OCI-M1 (cell line): ENCODE measurements around the gene STMP1.
A peak's percentile ranks its signal among the peaks of the same experiment; 100 is the strongest.
"Not testable (repeated sequence)": the region's sequence is repeated elsewhere in the genome, so short reads cannot be mapped to it uniquely, and the experiment has no call there.

Source experiments
- DNase-seq: peaks from one replicate; lab custom pipeline; 2025; lab: John Stamatoyannopoulos, UW

Gene STMP1

DNA sequence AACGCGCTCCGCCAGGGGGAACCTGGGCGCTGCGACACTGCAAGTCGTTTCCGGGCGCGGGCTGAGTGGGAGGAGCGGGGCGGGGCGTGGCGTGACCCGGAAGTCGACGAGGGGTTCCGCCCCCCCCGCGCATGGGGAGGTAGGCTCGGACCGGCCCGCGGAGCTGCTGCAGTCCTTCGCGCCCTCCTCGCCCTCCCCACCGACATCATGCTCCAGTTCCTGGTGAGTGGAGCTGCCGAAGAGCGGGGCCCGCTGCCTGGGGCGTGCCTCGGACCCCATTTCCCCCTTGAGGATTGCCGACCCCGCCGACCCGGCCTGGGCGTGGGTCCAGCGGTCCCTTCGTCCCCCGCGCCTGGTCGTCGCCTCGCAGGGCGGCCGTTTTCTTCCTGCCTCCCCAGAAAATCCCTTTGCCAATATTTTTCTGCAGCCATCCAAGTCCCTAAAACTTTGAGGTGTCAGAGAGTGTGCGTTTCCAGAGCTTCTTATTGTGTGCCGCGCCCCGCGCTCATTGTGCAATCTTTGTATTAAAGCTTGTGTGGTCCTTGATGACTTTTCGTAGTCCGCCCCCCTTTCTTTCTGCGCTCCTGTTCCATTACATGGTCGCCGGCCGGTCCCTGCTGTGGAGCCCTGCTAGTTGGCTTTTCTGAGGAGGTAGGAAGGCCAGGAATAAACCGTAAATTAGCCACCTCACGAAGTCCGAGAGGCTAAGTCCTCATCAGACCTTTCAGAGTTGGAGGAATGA, at the start of gene STMP1:
STMP1 (plus strand) TSS at position 142 of the 742 bp plus-strand sequence.
- DNase-seq: peak; percentile 93

DNA sequence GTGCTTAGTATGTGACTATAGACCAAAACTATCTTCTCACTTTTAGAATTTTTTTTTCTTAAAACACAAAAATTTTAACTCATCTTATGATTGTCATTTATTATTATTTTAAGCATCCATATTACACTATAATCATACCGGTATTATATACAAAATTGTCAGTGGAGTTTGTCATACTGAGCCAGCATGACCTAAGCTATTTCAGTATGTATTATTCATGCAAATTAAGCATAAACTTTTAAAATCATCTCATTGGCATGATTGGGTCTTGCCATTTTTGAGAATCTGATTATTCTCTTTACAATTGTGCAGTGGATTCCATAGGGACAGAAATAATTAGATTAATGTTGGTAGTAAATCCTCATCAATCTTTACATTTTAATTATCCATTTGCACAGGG, 46.2 kb upstream of the STMP1 start:
- DNase-seq: no peak

DNA sequence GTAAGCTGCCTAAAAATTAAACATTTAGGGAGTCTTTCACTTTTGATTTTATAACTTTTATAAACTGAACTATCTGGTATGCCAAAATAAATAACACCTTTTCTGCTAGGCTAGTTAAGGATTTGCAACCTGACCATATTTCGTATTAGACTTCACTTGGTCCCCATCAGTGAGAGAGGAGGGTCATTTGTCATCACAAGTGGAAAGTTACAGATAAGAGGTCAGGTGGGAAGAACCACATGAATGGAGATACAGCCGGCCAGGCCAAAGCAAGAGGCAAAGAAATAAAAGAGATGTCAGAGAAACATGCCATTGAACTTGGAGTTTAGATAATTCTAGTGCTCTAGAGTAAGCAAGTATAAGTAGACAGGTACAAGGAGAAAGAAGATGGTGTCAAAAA, 44.5 kb upstream of the STMP1 start:
- DNase-seq: no peak

DNA sequence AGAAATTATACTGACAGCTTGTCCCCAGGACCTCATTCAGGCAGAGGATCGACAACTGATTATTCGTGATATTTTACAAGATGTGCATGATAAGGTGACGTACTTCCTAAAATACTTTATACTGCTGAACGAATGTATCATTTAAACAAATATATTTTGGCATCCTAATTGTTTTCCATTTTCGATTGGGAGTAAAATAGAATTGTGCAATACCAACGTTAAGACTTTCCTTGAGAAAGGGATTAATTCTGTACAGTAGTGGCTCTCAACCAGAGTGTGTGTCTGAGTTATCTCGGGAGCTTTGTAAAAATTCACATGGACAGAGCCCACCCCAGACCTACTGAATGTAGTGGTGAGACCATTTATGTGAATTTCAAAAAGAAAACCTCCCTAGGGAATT, 43.8 kb upstream of the STMP1 start:
- DNase-seq: no peak

DNA sequence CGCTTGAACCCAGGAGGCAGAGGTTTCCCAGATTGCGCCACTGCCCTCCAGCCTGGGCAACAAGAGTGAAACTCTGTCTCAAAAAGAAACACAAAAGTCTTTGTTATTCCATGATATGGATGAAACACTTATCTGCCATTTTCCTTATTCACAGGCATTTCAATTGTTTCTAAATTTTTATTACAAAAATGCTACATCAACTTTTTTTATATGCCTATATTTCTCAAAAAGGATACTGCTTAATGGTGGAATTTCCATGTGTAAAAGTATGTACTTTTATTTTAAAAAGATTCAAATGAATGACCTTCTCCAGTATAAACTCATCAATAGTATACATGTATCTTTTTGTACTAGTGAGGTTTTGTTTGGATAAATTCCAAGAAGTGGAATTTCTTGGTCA, 41.9 kb upstream of the STMP1 start:
- DNase-seq: no peak

DNA sequence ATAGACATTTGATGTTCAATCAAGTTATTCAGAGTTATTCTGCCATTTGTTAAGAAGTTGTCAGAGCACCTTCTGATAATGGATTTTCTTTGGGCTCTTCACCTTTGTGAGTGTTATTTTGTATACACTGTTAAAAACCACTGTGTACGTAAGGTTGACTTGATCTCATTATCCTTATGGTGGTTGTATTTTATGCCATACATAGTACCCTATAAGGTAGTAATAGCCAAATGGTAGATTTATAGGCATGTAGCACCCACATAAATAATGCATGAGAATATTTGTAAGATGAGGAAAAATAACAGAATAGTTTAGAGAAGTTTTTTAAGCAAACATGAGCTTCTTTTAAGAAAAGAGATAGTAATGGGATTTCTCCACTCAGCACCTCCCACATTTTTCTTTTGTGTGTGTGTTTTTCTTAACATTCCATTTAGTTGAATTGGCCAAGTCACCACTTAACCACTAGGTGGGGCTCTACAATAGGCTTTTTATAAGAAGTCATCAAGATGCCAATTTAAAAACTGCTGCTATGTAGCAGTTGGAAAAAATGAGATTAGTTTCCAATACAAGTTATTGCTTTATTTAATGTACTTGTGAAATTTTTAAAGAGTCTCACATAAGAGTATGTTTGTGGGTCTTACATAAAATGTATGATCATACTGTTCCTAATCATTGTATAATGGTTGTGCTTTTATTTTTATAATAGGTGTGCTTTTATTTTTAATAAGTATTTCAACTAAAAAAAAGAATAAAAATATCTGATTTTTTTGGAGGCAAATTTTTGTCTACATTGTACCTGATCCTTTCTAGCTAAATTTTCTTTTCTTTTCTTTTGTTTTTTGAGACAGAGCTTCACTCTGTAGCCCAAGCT, 41.1 kb upstream of the STMP1 start:
- peak; percentile 71 for DNase-seq

DNA sequence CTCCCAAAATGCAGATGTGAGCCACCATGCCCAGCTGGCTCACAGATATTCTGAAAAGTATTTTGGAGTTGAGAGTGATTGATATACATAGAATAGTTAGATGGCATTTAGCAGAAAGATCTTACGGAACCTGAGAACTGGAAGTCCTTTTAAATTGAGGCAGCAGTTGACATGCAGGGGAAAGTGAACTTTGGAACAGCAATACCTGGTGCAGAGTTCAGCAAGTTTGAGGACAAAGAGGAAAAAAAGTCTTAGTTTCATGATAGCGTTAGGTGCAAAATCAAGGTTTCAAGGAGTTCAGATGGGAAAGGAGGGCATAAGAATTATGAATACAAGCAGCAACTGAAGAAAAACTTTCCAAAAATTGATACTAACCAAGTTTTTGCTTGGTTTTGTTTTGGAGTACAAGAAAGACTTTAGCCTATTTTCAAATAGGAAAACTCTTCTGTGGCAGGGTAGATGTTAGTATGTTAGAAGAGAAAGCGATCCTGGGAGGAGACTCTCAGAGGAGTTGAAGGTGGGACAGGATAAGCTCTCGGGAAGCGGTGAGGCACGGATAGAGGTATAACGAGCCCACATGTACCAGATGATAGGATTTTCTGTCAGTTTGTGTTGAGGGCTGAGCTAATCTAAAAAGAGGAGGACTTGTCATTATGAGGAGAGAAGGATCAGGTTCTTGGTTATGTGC, 28.0 kb upstream of the STMP1 start:
- no peak for DNase-seq

DNA sequence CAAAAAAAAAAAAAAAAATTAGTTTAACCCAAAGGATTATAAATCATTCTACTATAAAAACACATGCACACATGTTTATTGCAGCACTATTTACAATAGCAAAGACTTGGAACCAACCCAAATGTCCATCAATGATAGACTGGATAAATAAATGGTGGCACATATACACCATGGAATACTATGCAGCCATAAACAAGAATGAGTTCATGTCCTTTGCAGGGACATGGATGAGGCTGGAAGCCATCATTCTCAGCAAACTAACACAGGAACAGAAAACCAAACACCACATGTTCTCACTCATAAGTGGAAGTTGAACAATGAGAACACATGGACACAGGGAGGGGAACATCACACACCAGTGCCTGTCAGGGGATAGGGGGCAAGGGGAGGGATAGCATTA, 22.6 kb upstream of the STMP1 start:
- not testable (repeated sequence) for DNase-seq

DNA sequence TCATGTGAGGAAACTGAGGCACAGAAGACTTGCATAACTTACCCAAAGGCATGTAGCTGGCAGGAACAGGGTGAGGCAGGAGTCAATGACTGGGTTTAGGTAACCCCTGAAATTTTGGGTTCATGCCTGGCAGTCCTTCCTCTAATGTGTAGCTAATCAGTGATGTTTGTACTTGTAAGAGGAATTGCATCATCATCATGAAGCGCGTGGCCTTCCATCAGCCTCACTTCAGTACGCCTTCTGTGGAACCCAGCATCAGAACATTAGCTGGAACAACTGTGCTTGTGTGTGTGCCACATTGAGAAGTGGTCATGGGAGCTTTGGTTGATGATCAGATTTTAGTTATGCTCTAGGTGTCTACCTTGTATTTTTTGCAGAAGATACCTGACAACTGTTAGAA, 18.2 kb upstream of the STMP1 start:
- DNase-seq: peak; percentile 1

DNA sequence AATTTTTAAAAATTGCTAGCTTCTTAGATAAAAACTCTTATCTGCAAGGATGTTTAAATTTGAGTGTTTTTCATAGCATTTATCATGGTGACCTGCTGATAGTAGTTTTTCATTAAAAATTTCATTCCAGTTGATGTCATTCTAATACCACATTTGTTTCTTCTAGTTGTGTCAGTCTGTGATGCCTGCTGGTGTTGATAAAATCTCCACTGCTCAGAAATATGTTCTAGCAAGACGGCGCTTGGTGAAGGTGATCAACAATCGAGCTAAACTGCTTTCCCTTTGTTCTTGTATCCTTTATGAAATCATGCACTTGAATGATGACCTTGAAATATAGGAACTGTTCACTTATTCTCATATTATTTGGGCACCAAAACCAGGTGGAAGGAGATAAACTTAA, 17.6 kb upstream of the STMP1 start:
- no peak for DNase-seq

DNA sequence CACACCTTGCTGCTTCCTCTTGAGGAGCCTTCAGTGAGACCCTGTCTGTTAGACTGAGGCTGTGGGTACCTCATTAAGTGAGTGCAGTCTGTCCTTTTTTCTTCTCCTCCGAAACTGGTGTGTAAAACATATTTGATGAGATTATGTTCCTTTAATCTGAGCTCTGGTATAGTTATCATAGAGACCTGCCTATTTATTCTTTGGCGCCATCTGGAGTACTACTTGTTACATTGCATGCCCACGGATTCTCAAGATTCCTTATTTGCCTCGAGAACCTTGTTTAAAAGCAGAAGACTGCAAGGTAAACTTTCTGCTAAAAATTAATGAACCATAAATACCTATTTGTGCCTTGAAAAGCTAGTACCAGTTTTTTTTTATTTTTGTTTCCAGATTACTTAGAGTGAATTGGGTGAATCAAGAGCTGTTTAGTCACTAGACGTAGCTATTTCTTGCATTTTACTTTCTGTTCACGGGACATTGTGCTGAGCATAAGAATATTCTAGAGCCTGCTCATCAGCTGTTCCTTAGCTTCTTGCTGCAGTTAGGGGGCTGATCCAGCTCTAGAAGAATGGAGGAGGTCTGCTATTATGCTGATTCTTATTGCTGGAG, 16.9 kb upstream of the STMP1 start:
- peak; percentile 65 for DNase-seq

DNA sequence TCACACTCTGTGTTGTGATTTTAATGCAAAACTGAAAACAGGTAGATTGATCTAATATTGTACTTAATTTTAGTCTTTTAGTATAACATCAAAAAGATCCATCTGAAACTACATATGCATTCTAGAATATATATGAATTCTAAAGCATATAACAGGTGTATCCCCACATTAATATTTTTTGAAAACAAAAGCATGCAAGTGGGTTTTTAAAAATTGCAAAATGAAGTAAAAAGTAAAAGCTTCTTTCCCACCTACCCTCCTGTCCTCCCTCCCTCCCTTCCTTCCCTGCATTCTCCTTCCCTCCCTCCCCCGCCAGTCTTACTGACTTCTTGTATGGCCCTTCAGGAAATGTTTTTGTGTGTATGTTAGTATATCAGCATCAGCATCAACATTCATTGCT, 14.6 kb upstream of the STMP1 start:
- DNase-seq: no peak

DNA sequence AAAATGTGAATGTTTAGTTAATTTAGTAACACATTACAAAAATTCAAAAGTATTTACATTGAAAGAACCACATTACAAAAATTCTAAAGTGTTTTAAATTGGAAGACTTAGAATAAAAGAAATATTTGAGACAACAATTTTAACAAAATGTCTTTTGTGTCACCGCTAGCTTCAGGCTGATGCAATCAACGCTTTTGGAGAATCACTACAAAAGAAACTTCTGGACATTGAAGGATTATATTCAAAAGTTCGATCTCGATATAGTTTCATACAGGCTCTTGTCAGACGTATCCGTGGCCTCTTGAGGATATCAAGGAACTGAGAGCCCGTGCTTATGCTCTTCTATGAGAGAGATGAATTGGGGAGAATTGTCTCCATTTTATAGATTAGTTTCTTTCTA, 14.1 kb upstream of the STMP1 start:
- no peak for DNase-seq

DNA sequence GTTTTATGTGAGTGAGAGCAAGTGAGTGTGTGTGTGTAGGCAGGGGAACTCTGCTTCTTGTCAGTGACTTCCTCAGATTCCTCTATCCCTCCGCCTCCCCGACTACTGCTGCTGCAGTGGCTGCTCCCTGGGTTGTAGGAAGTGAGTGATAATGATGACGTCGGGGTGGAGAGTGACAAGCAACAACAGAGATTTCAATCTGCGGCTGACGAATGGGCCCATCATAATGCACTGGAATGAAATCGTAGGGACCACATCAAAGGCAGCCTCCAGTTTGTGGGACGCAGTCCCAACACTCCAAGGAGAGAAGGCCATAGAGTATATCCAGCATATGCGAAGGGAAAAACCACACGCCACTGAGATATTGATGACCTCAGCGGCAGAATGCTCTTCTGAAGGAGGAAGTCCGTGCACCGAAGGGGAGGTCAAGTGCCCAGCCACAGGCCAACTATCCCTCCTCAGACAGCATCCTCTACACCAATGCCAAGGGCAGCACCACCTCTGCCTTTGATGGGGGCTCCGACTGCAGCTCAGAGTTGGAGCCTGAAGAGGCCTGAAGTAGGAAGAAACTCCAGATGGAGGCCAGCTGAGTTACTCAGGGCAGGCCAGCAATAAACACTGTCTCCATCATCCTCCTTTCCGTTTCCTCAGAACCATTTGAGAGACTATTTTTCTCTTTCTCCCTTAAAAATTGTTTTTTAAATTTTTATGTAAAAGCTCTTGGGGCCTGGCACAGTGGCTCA, 11.3 kb upstream of the STMP1 start:
- peak; percentile 86 for DNase-seq

DNA sequence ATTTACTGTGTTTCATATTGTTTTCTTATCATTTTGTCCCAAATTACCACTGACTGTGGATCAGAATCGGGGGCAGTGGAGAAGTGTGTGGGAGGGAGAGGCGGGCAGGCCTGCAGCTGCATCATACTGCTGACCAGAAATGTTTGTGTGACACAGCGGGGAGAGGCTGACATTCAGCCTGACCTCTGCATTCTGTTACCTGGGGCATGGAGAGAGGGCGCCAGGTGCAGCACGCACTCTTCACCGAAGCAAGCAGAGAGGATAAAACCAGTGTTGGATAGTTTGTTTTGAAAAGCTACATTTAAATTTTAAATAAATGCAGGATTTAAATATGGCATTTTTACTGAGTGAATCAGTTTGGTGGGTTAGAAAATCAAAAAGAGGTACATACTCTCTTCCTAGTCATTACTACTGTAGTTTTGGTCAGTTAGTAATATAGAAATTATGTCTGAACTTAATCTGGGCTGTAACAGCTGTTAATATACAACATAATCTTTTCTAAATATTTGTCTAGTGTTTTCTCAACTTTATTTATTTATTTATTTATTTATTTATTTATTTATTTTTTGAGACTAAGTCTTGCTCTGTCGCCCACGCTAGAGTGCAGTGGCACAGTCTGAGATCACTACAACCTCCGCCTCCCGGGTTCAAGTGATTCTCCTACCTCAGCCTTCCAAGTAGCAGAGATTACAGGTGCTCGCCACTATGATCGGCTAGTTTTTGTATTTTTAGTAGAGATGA, 8.8 kb upstream of the STMP1 start:
- DNase-seq: peak; percentile 9

DNA sequence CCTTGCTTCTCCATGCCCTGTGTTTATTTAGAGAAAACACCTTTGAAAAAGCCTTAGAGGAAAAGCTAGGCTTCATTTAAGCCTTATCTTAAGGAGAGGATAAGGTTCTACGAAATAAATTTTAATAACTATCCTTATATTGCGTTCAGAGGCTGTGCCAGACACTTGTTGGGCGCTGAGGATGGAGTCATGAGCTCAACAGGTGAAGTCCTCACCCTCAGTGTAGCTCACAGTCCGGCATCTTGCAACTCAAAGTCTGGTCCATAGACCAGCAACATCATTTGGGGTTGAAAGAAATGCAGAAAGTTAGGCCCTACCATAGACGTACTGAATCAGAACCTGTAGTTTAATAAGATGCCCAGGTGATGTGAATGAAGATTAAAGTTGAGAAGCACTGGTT, 3.8 kb upstream of the STMP1 start:
- DNase-seq: no peak

DNA sequence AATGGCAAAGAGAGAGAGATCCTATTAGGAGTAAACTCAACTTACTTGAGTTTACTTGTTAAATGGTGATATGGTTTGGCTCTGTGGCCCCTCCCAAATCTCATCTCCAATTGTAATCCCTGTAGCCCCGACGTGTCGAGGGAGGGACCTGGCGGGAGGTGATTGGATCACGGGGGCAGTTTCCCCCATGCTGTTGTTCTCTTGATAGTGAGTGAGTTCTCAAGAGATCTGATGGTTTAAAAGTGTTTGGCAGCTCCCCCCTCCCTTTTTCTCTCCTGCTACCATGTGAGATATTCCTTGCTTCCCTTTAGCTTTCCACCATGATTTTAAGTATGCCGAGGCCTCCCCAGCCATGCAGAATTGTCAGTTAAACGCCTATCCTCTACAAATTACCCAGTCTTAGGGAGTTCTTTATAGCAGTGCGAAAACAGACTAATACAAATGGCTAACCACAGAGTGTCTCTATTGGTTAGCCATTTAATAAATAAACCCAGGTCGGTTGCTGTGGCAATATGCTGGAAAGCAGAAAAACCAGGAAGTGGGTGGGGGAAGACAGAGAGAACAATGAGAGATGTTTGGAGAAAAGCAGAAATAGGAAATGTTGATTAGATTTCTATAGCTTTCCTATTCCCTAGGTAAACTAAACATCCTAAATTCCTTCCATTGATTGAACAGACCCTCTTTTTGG, 3.0 kb upstream of the STMP1 start:
- DNase-seq: peak; percentile 31

DNA sequence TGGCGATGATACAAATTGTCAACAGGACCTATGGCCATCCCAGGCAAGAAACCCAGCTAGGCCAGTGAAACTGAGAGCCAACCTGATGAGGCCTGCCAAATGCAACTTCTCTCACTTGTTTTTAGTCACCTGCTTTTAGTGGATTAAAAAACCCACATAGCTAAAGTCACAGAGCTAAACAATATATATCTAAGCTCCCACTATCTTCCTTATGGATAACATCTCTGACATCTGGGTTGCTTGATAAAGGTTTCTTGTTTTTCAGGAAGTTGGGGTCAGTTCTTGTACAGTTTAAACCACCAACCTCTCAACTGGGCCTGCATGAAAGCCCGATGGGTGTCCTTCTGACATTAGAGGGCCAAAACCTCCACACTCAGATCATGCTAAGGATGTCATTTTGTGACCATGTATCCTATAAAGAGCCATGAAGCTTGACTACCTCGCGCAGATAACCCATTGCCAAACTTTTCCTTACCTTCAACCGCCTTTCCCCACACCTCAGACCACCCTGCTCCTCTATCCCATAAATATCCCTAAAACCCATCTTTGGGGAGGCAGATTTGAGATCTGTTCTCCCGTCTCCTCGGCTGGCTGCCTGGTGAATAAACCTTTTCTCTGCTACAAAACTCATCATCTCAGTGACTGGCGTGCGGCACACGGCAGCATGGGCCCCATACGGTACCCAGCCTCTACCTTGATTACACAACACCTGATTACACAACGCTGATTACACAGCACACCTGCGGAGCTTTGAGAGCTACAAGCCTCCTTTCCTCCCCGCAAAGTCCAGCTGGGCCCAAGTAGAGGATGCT, 797 bp upstream of the STMP1 start:
- DNase-seq: peak; percentile 93

DNA sequence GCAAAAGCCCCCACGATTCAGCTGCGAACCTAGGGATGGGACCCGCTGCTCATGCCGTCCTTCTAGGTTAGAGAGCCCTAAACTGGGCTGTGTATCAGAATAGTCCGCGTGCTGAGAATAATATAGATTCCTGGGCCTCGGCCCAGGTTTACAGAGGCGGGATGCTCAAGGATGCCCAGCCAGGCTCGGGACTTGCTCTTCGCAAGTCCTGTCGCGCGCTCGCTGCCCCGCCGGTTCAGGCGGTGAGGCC, 266 bp upstream of the STMP1 start:
- DNase-seq: no peak
